ENCODE measurements around the gene PFDN1. TPM values are rescaled to one million over a fixed set of nuclear protein-coding genes. Genes with fewer than 3 reads are reported as not detected.

Gene PFDN1
- total RNA-seq, 6 experiments from 2014 or later = 75.0 to 95.8 (median 89.0) TPM

- H3K9me3 Mint-ChIP-seq = no peaks in the 10 kb centered on the region
- H3K27me3 Mint-ChIP-seq (ENCODE audit: insufficient read depth) = no peaks in the 10 kb centered on the region; the same call in none of the 2 replicates
- peaks cover 48% of the 10 kb centered on the region for H3K4me1 Mint-ChIP-seq (ENCODE audit: low read depth)
- H3K36me3 Mint-ChIP-seq (ENCODE audit: low read depth) = 0 out of 2 replicates have a peak, but pooled peaks cover 5% of the 10 kb centered on the region
- no peak for DNase-seq
- H3K27ac Mint-ChIP-seq = no peak overlapping the region
- H3K4me3 Mint-ChIP-seq = no peak overlapping the region
- TF ChIP-seq CTCF (IDR thresholded peaks at IDR 0.05) = no peak
Observed at GRCh38 chr5:140328036-140328764, 25.3 kb upstream of the PFDN1 start.

GRCh38 chr5:140327589-140327988, 24.7 kb upstream of the PFDN1 start:
- no peak for DNase-seq
- no peak overlapping the region for H3K27ac Mint-ChIP-seq

GRCh38 chr5:140325486-140325885, 22.6 kb upstream of the PFDN1 start:
- Mint-ChIP-seq H3K4me1 (ENCODE audit: low read depth) (peaks cover 69% of the 10 kb centered on the region), H3K36me3 (ENCODE audit: low read depth) (peaks cover 7% of the 10 kb centered on the region; the same call in 1 of the 2 replicates), H3K27me3 (ENCODE audit: insufficient read depth) (no peaks in the 10 kb centered on the region; the same call in none of the 2 replicates), H3K27ac (no peak overlapping the region), H3K4me3 (no peak overlapping the region), H3K9me3 (no peaks in the 10 kb centered on the region; the same call in 1 of the 2 replicates)
- no peak for TF ChIP-seq CTCF (IDR thresholded peaks at IDR 0.05)
- no peak for DNase-seq

More at GRCh38 chr5:140327589-140327988, 24.7 kb upstream of the PFDN1 start:
- H3K36me3 Mint-ChIP-seq (ENCODE audit: low read depth) = 0 out of 2 replicates have a peak, but pooled peaks cover 5% of the 10 kb centered on the region
- TF ChIP-seq CTCF (IDR thresholded peaks at IDR 0.05) = no peak
- H3K4me1 Mint-ChIP-seq (ENCODE audit: low read depth) = peaks cover 55% of the 10 kb centered on the region
- no peaks in the 10 kb centered on the region; the same call in none of the 2 replicates for H3K27me3 Mint-ChIP-seq (ENCODE audit: insufficient read depth)
- H3K4me3 Mint-ChIP-seq = no peak overlapping the region
- no peaks in the 10 kb centered on the region for H3K9me3 Mint-ChIP-seq

- Mint-ChIP-seq H3K36me3 (ENCODE audit: low read depth) (peaks cover 7% of the 10 kb centered on the region; the same call in 1 of the 2 replicates), H3K27me3 (ENCODE audit: insufficient read depth) (no peaks in the 10 kb centered on the region; the same call in none of the 2 replicates), H3K4me1 (ENCODE audit: low read depth) (peaks cover 71% of the 10 kb centered on the region), H3K27ac (peak overlapping the region; percentile 94), H3K9me3 (no peaks in the 10 kb centered on the region; the same call in 1 of the 2 replicates), H3K4me3 (no peak overlapping the region)
- TF ChIP-seq CTCF (IDR thresholded peaks at IDR 0.05) = no peak
- peak; percentile 41 for DNase-seq
Observed at GRCh38 chr5:140324617-140325241, 21.8 kb upstream of the PFDN1 start.

- H3K4me3 Mint-ChIP-seq = peak overlapping the region; percentile 36
- peak overlapping the region; percentile 94 for H3K27ac Mint-ChIP-seq
- H3K4me1 Mint-ChIP-seq (ENCODE audit: low read depth) = peaks cover 72% of the 10 kb centered on the region
- no peaks in the 10 kb centered on the region; the same call in none of the 2 replicates for H3K27me3 Mint-ChIP-seq (ENCODE audit: insufficient read depth)
- no peak for DNase-seq
- no peaks in the 10 kb centered on the region; the same call in 1 of the 2 replicates for H3K9me3 Mint-ChIP-seq
- TF ChIP-seq CTCF (IDR thresholded peaks at IDR 0.05) = no peak
- peaks cover 7% of the 10 kb centered on the region; the same call in 1 of the 2 replicates for H3K36me3 Mint-ChIP-seq (ENCODE audit: low read depth)
Observed at GRCh38 chr5:140324041-140324600, 21.2 kb upstream of the PFDN1 start.
